NT2/D1 (cell line): ENCODE data around the gene ABHD5.

Experiments
- SUZ12 ChIP-seq: IDR thresholded peaks from 2 replicates; pipeline ENCODE4 v1.6.1; 2011; ENCODE audit not compliant: insufficient read length, insufficient read depth; ENCODE audit errors: extremely low read depth
- ZNF274 ChIP-seq: IDR thresholded peaks from 2 replicates; pipeline ENCODE4 v1.6.1; 2011; ENCODE audit warnings: mild to moderate bottlenecking, low read depth, low read length

GRCh38 chr3:43691120-43691995 lies 620 bp downstream of the ABHD5 start:
- no peak for TF ChIP-seq ZNF274
- TF ChIP-seq SUZ12, result no peak
